Measurements from ENCODE around the gene RAET1L.

- TF ChIP-seq CTCF (conservative IDR thresholded peaks at IDR 0.05; ENCODE audit: low read depth, low read length) (no peak), MAFK (IDR thresholded peaks at IDR 0.05; ENCODE audit: low read depth, low read length) (no peak), POLR2A (IDR thresholded peaks at IDR 0.05; ENCODE audit: low read depth, low read length) (no peak), CEBPB (IDR thresholded peaks at IDR 0.05; ENCODE audit: low read depth, low read length) (no peak), RCOR1 (IDR thresholded peaks at IDR 0.05; ENCODE audit: insufficient replicate concordance, low read length) (no peak), BHLHE40 (IDR thresholded peaks at IDR 0.05; ENCODE audit: low read depth, low read length) (no peak), FOS (IDR thresholded peaks at IDR 0.05; ENCODE audit: low read depth, low read length) (no peak)
- TF ChIP-seq, protein P1, sequence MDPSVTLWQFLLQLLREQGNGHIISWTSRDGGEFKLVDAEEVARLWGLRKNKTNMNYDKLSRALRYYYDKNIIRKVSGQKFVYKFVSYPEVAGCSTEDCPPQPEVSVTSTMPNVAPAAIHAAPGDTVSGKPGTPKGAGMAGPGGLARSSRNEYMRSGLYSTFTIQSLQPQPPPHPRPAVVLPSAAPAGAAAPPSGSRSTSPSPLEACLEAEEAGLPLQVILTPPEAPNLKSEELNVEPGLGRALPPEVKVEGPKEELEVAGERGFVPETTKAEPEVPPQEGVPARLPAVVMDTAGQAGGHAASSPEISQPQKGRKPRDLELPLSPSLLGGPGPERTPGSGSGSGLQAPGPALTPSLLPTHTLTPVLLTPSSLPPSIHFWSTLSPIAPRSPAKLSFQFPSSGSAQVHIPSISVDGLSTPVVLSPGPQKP (IDR thresholded peaks at IDR 0.05; ENCODE audit: borderline replicate concordance, low read depth, low read length) = no peak
Measured at GRCh38 chr6:149985481-149985937, 39.8 kb downstream of the RAET1L start.

All from IMR-90 (cell line).